SW 1271 (cell line): ENCODE data around the gene SYPL2.
A peak's percentile ranks its signal among the peaks of the same experiment; 100 is the strongest.

ENCODE experiments used
- DNase-seq, 2 experiments: peaks; one replicate each; lab custom pipeline; 2025; lab: John Stamatoyannopoulos, UW

The SYPL2 gene

DNA sequence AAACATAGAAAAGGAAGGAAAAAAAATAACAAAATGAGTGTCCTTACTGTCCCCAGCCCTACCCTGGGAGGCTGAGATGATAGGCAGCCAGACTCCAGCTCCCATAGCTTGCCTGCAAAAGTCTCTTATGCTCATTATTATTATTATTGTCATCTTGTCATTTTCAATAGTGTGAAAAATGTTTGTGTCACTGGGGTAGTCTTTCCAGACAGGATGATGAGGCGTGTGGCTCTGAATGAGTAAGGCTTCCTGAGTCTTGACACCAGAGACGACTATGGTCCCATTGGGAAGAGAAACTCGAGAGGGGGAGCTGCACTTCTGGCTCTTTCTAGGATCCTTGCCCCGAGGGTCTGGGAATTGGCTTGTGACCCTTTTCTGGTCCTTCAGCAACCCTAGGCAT lies 26.4 kb downstream of the SYPL2 start:
- DNase-seq, result no peak

DNA sequence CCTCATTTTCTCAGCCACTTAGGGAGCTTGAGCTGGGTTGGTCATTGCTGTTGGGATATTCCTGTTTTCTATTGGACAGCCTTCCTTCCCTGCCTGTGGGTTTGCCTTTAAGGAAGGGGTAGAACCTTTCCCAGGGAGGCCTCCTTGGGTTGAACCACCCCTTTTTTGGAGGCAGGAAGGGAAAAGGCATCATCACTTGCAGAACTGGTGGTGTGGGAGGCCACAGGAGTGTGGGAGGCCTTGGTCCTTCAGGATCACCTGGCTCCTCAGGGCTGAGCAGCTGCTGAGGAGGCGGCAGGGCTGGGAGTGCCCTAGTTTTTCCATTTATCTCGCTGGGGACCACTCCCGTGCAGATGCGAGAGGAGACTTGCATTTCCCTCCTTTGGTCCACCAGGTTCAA lies 26.9 kb downstream of the SYPL2 start:
- no peak for DNase-seq

DNA sequence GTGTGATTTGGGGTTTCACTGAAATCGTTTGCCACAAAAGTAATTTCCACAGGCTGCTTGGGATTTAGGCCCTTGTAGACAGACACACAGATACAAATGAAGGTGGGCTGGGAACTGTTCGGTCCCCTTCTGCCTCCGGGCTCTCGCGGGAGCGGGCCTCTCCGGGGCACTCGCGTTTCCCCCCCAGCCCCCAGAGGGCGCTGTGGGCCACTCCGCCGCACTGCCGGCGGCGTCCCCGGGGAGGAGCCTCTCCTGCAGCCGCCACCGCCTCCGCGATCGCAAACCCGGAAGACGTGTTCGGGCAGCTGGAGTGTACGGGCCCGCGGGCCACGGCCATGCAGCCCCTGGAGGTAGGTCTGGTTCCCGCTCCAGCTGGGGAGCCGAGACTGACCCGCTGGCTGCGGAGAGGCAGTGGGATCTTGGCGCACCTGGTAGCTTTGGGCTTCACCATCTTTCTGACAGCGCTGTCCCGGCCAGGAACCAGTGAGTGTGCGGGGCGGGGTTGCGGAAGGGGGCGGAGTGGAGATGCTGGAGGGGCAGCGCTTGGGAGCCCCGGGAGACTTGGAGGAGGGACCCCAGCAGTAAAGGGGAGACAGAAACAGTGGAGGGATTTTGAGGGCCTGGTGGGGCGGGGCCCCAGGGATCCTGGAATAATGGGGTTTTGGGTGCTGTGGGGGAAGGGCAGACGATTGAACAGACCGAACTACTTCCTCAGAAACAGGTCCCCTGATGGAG lies 27.6 kb downstream of the SYPL2 start, which contains the start of gene CYB561D1:
Gene CYB561D1, plus strand, starts transcription at position 290 of the 735 bp plus-strand sequence. Its CDS starts 46 bp downstream, at position 336.
- DNase-seq, result peak in 1 of 2 experiments; percentile 82

DNA sequence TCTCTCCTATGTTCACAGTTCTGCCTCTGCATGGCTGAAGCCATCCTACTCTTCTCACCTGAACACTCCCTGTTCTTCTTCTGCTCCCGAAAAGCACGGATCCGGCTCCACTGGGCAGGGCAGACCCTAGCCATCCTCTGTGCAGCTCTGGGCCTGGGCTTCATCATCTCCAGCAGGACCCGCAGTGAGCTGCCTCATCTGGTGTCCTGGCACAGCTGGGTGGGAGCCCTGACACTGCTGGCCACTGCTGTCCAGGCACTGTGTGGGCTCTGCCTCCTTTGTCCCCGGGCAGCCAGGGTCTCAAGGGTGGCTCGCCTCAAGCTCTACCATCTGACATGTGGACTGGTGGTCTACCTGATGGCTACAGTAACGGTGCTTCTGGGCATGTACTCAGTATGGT lies 29.4 kb downstream of the SYPL2 start:
- no peak for DNase-seq

DNA sequence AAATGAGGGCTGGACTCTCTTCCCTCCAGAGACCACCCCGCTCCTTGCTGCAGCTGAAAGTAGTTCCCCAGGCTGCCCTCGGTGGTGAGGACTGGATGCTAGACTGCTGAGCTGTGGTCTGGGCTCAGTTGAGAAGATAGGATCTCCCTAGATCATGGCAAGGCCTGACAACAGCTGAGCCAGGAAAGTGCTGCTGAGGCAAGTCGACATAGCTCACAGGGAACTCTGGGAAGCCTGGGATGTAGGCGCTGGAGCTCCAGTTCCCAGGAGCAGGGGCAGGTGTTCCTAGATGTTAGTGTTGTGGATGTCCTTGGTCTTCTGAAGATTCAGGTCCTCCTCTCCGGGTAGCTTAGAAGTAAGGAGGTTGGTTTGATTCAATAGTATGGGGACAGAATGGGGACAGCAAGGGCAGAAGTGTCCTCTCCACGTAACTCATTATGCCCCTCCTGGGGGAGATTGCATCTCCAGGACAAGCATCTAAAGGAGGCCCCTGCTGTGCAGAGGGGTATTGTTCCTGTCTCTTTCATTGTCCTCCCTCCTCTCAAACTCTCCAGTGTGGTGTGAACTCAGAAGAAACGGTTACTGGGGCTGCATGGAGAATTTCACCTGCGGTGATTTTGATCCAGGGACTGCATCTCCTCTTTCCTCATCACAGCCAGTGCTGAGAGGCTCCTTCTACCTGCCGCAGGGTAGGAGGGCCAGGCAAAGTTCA lies 31.3 kb downstream of the SYPL2 start:
- DNase-seq, result no peak

DNA sequence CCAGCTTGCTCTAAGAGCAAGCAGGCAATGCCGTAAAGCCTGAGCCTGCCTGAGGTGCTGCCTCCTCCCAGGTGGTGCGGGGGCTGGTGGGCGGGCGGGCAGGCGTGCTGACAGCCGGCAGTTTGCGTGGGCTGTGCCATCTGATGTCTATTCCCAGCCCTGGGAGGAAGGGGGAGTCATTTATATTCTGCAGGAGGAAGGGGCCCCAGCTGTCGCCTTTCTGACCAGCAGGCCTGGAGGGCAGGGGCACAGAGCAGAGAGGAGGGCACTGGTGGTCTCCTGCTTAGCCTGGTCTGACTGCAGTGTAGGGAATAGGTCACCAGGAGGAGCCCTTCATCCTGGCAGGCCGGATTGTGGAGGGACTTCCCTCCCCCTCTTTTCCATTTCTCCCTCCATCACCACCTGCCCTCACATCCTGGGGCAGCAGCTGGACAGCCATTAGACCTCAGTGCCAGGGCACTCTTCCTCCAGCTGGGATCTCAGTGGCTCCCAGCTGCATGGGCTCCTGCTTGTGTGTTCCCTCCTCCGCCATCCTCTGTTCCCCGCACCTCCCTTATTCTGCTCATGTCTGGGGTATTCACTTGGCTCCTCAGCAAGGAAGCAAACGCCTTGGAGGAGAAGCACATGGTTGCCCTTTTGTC lies 31.9 kb downstream of the SYPL2 start:
- DNase-seq, result peak in 1 of 2 experiments; percentile 14

DNA sequence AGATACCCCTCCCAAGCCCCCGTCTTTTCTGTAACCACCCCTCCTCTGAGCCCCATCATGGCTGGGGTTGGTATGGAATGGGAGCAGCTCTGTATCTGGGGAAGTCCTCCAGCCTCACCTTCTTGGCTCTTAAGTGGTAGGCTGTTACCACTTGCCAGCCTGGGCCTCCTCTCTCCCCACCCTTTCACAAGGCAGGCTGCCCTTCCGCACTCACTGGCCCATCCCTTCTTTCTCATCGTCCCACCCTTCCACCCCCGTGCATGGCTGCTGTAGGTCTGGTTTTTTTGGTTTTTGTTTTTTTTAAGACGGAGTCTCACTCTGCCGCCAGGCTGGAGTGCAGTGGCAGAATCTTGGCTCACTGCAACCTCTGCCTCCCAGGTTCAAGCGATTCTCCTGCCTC lies 32.7 kb downstream of the SYPL2 start:
- no peak for DNase-seq

DNA sequence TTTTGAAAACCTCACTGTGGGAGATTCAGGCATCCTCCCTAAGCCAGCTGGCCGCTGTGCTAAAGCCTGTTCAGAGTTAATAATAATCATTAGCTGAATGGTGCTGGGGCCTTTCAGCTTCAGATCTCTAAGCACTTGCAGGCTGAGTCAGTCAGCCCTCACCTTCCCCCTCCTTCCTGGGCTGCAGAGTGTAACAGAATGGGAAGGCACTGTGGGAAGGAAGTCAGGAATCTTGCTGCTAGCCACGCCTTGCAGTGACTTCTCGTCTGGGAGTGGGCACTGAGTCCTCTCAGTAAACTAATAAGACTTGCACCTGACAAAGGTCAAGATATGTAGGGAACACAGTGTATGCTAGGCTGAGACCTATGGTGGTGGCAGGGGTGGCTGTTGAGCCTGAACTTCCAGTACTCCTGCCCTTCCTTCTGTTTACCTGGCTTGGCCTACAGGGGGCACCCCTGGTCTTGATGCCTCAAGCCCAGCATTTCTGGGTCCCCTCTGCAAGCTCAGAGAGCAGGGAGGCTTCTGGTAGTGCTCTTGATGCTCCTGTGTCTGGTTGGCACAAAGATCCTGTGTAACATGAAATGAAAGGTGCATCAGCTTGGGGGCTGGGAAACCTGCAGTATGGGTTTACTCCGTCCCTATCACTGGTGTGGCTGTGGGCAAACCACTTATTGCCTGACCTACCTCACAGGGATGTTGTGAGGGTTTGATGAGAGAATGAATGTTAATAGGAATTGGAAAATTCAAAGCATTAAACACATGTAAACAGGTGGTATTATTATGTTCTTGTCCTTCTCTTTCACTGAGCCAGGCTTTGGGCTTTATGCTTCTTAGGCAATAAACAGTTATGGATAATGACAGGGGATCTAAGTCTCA lies 33.6 kb downstream of the SYPL2 start:
- no peak for DNase-seq

DNA sequence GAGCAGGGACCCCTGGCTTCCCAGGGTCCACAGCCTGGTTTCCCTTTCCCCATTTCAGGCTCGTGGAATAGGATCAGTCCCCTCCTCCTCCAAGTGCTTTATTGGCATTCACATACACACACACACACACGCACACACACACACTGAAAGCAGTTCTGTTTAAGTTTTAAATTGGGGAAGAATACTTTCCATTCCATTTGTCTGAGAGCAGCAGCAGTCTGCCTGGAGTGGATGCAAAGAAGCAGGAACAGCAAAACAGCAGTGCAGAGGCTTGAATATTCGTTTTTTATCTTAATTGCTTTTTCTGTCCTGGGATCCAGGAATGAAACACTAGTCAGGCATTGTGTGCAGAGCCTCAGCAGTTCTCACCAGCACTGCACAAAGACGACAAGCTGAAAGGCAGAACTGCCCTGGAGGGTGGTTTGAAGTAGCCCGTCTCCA lies 34.6 kb downstream of the SYPL2 start:
- DNase-seq, result no peak

DNA sequence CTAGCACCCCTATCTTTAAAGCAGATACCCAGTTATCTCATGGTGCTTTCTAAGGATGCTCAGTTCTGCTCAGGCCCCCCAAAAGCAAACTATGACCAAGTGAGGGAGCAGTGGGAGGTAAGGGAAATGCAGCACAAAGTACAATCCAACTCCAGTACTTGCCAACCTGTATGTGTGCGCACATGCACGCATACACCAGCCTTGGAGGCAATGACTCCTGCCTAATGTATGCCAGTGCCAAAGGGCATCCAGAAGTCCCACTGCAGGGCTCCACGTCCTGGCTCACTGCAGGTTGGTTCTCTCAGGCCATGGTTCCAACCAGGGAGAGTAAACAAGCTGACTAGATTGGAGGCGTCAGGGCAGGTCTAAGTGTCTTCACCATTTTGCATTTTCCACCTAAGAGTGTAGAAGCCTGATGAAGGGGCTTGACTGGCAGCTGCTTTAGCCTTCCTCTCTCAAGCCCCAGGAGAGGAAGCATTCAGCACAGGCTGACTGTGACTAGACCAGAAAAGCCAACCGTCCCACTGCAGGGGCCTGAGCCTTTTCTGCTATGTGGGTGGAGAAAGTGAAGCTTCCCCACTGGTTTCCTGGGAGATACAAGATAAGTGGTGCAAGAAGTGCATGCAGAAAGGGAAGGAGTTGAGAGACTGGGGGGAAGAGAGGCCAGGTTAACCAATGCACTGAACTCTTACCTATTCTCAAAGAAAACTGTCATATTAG lies 35.5 kb downstream of the SYPL2 start:
- DNase-seq, result no peak

DNA sequence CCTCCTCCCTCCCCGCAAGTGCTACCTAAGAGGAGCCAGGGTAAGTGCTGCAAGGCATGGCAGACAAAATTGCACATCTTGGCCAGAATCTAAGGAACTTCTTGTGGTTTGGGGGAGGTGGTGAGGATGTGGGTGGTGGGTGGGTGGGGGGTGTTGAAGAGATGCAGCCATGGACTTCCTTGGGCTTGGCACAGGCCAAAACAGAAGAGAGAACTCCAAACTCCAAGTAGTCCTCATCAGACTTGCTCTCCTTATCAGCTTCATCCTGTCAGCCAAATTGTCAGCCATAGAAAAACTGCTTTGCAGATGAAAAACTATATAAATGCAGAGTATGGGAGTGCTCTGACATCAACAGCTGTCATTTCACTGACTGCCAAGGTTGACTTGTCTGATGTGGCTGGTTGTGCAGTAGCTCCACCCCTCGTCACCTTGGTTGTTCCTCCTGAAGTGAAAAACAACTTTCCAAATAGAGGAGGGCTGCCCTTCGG lies 36.1 kb downstream of the SYPL2 start:
- DNase-seq, result no peak

DNA sequence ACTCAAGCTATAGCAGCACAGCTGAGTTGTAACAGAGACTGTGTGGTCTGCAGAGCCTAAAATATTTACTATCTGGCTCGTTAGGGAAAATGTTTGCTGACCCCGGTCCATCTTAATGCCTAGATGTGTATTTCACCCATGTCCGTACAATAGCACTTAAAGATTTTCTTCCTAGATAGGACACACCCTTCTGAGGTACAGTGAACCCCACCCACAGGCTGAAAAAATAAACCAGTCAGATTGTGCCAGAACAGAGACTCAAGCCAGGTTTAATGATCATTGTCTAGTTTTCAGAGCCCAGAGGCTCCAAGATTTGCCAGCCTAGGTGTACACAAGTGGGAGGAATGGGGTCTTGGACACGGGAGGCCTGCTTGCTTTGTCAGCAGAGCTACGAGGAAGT lies 37.6 kb downstream of the SYPL2 start:
- no peak for DNase-seq

DNA sequence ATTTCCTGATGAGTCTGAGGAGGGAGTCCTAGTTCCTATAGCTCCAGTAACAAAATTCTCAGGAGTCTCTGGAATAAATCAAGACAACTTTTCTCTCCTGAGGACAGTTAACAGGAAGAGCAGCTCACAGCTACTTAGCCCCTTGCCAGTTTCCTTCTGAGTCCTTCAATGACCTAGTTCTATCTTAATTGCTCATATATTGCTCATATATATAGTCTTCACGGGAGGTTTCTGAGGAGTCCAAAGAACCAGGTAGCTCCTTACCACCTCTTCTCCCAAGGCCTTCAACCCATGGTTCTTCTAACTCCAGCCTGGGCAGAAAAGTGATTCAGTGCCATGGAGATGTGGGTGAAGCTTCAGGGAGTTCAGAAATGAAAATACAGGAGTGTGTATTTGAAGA lies 38.6 kb downstream of the SYPL2 start:
- no peak for DNase-seq

DNA sequence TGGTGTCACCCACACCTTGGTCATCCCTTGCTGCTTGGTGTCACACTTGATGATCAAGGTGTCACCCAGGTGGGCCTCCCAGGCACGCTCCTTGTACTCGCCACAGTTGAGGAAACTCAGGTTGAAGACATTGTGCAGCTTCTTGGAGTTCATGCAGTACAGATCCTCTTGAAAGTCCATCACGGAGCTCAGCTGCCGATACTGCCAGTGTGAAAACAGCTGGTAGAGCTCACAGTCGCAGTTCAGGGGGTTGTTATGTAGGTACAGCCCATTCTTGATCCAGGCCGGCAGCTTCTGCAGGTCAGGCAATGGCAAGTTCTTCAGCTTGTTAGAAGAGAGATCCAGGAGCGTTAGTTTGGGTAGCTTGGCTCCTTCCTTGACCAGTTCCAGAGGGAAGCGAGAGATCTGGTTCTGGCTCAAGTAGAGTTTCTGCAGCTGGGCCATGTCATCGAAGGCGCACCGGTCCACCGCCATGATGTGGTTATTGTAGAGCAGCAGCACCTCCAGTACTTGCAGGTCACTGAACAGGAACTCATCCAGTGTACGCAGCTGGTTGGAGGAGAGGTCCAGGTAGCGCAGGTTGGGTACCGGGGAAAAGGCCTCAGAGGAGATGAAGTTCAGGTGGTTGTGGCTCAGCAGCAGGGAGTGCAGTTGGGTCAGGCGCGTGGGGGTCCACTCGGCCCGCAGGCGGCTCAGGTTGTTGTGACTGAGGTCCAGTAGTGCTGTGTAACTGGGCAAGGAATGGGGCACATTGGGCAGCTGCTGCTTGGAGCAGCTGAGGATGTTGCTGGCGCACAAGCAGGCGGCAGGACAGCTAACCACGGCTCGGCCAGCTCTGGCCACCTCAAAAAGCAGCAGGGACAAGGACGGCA lies 41.9 kb downstream of the SYPL2 start:
- no peak for DNase-seq

DNA sequence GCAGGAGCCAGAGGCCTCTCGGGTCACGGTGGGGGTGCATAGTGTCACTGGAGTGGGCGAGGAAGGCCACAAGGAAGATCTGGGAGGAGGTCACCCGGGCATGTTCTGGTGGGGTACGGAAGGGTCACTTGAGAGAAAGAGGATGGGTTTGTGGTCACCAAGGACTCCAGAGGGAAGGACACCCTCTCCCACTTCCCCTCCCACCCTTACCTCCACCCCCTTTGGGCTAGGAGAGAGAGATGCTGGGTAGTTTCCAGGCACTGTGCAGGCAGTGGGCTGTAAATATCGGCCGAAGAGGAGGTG lies 42.5 kb downstream of the SYPL2 start:
- DNase-seq, result no peak

DNA sequence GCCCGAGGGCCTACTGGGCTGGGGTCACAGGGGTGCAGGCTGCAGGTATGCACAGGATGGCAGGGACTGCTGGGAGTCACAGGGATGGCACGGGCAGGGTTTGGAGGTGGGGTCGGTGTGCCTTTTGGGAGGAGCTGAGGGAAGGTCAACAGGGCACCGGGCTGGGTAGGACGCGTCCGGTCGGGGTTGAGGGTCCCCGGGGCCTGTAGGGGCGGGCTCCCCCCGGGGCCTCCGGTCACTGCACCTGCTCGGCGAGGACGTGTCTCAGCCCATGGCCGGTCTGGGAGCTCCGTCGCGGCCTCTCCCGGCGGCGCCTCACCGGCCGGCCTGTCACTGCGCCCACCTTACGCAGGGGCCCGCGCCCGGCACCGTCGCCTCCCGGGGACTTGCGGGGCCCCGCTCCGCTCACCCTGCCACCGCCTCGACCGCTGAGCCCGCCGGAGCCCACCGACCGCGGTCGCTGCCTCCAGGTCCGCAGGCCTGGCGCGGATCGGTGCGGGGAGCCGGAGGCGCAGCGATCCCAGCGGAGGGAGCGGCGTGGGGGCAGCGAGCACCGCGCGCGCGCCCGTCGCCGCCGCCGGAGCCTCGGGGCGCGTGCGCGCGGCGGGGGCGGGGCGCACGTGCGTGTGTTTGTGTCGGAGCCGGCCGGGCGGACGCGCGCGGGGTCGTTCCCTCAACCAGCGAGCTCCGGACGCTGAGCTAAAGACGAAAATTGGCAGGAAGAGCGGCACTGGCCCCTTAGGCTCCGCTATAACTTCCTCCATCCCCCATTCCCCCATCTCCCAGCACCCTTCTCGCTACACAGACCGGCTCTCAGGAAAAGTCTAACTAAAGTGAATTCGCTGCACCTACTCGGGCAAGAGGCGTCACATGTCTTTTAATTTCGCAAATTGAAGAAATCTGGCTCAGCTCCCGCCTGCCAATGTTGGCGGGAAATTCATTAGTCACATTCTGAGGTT lies 43.1 kb downstream of the SYPL2 start, which contains the start of gene AMIGO1:
Gene AMIGO1, minus strand, starts transcription at position 552 of the 959 bp plus-strand sequence. CDS start 815 bp downstream, outside the sequence.
- peak in 1 of 2 experiments; percentile 21 for DNase-seq

DNA sequence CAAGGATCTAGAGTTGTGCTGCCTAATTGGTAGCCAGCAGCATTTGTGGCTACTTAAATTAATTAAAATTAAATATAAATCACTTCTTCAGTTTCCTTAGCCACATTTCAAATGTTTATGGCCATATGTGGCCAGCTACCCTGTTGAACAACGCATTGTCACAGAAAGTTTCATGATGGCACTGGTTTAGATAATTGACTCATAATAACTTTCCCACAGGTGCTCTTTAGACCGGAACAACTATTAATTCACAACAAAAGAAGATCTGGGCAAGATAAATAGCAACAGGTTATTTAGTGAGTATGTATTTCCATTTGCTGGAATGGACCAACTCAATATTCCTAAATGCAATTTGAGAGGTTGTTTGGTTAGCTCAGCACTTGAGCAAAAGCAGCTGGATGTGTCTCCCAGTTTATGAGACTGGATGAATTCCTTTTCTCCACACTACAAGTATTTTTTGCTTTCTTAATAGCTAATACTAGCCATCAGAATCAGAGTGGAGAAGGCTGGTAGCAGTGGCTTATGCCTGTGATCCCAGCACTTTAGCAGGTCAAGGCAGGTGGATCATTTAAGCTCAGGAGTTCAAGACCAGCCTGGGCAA lies 46.9 kb downstream of the SYPL2 start:
- DNase-seq, result no peak

DNA sequence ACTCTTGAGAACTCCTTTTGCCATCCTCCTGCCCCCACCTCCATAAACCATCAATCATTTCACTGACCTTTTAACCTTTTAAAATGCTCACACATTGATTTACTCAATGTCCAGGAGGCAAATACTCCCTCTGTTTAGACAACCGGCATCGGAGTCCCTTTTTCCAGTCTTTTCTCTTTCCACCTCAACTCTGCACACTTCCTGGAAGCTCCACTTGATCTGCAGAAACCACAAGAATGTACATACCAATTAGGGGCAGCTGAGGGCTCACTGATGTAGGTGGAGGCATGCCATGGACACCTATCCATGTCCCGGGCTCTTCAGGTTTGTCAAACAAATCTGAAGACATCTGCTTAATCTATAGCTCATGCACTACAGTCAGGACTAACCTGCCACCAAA lies 48.5 kb downstream of the SYPL2 start:
- DNase-seq, result no peak

DNA sequence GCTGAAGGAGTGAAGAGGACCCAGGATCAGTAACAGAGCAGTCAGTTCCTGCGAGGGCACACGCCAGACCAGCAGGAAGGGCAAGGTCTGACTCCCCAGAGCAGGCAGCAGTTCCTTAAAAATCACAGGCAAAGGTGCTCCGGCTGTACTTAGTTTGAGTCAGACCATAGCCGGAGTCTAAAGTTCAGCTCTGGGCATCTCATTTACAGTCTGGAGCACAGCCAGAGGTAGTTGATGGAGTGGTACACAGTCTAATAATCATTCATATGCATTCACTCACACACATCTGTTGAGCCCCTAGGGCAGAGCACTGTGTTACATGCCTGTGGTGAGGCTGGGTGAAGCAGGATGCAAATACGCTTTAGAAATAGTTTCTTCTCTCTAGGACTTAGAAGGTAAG lies 50.5 kb downstream of the SYPL2 start:
- DNase-seq, result no peak
